NT2/D1 (cell line): Measurements from ENCODE around the gene CDH4.

ENCODE experiments used
- YY1 ChIP-seq: IDR thresholded peaks from 2 replicates; pipeline ENCODE4 v1.6.1; 2011; ENCODE audit not compliant: insufficient read length, insufficient read depth
- ZNF274 ChIP-seq: IDR thresholded peaks from 2 replicates; pipeline ENCODE4 v1.6.1; 2011; ENCODE audit warnings: mild to moderate bottlenecking, low read depth, low read length

GRCh38 chr20:61558726-61559125, 306.7 kb downstream of the CDH4 start:
- TF ChIP-seq ZNF274 (no peak), YY1 (no peak)
